Prostate gland (tissue), 2 donors: ENCODE measurements around the gene ZNF792.
"Not testable (repeated sequence)": the region's sequence is repeated elsewhere in the genome, so short reads cannot be mapped to it uniquely, and the experiment has no call there.

Experiments
- POLR2A ChIP-seq: fragments of 450-650 bp; IDR thresholded peaks from one replicate; pipeline ENCODE4 v1.6.1; 2016; ENCODE audit warnings: antibody characterized with exemption, mild to moderate bottlenecking
- TF ChIP-seq, protein P1 (sequence below), 4 experiments: fragments of 200-600 bp in 2 of 4; fragments of 450-650 bp in 2 of 4; sonication (generic) in 2 of 4; IDR thresholded peaks; 1 replicate in 3 of 4; 2 replicates in 1 of 4; pipeline ENCODE4 v1.5.1; 2016 to 2019; ENCODE audit warnings: antibody characterized with exemption in 4 of 4, mild to moderate bottlenecking in 2 of 4, moderate library complexity in 2 of 4

DNA sequence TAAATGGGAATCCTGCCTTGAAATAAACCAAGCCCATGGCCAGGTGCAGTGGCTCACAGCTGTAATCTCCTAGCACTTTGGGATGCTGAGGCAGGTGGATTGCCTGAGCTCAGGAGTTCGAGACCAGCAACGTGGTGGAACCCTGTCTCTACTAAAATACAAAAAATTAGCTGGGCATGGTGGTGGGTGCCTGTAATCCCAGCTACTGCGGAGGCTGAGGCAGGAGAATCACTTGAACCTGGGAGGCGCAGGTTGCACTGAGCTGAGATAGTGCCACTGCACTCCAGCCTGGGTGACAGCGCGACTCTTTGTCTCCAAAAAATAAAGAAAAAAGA lies 41.9 kb upstream of the ZNF792 start:
- TF ChIP-seq, protein P1, sequence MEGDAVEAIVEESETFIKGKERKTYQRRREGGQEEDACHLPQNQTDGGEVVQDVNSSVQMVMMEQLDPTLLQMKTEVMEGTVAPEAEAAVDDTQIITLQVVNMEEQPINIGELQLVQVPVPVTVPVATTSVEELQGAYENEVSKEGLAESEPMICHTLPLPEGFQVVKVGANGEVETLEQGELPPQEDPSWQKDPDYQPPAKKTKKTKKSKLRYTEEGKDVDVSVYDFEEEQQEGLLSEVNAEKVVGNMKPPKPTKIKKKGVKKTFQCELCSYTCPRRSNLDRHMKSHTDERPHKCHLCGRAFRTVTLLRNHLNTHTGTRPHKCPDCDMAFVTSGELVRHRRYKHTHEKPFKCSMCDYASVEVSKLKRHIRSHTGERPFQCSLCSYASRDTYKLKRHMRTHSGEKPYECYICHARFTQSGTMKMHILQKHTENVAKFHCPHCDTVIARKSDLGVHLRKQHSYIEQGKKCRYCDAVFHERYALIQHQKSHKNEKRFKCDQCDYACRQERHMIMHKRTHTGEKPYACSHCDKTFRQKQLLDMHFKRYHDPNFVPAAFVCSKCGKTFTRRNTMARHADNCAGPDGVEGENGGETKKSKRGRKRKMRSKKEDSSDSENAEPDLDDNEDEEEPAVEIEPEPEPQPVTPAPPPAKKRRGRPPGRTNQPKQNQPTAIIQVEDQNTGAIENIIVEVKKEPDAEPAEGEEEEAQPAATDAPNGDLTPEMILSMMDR (IDR thresholded peaks at IDR 0.05): not testable (repeated sequence)
- not testable (repeated sequence) for TF ChIP-seq POLR2A
